ENCODE data around the gene GPSM3. TPM values are rescaled to one million over a fixed set of nuclear protein-coding genes. Genes with fewer than 3 reads are reported as not detected.

Gene GPSM3
- total RNA-seq, 1 donor from 2014 or later: 20.8 TPM

GRCh38 chr6:32223258-32224235, 31.1 kb upstream of the GPSM3 start, which contains the start of gene NOTCH4:
Gene NOTCH4 (minus strand): TSS chr6:32224067. CDS start chr6:32223928, 139 bp downstream.
- H3K27me3 ChIP-seq (ENCODE audit: control insufficient read depth, insufficient read depth, low read length): peaks cover 4% of the 10 kb centered on the region
- H3K4me3 ChIP-seq (ENCODE audit: low read depth, low read length): no peak within 1 kb of the TSS
- H3K36me3 ChIP-seq (ENCODE audit: control insufficient read depth, insufficient read depth, low read length): no peaks in the 10 kb centered on the region
- no peak for DNase-seq (ENCODE audit: low read depth)
- no peak for TF ChIP-seq CTCF (IDR thresholded peaks at IDR 0.05; ENCODE audit: insufficient read depth, low read length, poor library complexity, severe bottlenecking)

- DNase-seq (ENCODE audit: low read depth): no peak
- no peak overlapping the region for H3K4me3 ChIP-seq (ENCODE audit: low read depth, low read length)
- peaks cover 8% of the 10 kb centered on the region for H3K27me3 ChIP-seq (ENCODE audit: control insufficient read depth, insufficient read depth, low read length)
- no peaks in the 10 kb centered on the region for H3K36me3 ChIP-seq (ENCODE audit: control insufficient read depth, insufficient read depth, low read length)
- TF ChIP-seq CTCF (IDR thresholded peaks at IDR 0.05; ENCODE audit: insufficient read depth, low read length, poor library complexity, severe bottlenecking): no peak
Measured at GRCh38 chr6:32222333-32223230, 30.1 kb upstream of the GPSM3 start.

GRCh38 chr6:32220021-32220420, 27.6 kb upstream of the GPSM3 start:
- DNase-seq (ENCODE audit: low read depth): no peak
- Histone ChIP-seq H3K4me3 (ENCODE audit: low read depth, low read length) (no peak overlapping the region), H3K36me3 (ENCODE audit: control insufficient read depth, insufficient read depth, low read length) (no peaks in the 10 kb centered on the region), H3K27me3 (ENCODE audit: control insufficient read depth, insufficient read depth, low read length) (peaks cover 8% of the 10 kb centered on the region)
- no peak for TF ChIP-seq CTCF (IDR thresholded peaks at IDR 0.05; ENCODE audit: insufficient read depth, low read length, poor library complexity, severe bottlenecking)

GRCh38 chr6:32218167-32218566, 25.7 kb upstream of the GPSM3 start:
- no peak for DNase-seq (ENCODE audit: low read depth)
- Histone ChIP-seq H3K4me3 (ENCODE audit: low read depth, low read length) (no peak overlapping the region), H3K36me3 (ENCODE audit: control insufficient read depth, insufficient read depth, low read length) (no peaks in the 10 kb centered on the region), H3K27me3 (ENCODE audit: control insufficient read depth, insufficient read depth, low read length) (peaks cover 8% of the 10 kb centered on the region)
- TF ChIP-seq CTCF (IDR thresholded peaks at IDR 0.05; ENCODE audit: insufficient read depth, low read length, poor library complexity, severe bottlenecking): no peak

GRCh38 chr6:32216998-32217397, 24.6 kb upstream of the GPSM3 start:
- no peak for TF ChIP-seq CTCF (IDR thresholded peaks at IDR 0.05; ENCODE audit: insufficient read depth, low read length, poor library complexity, severe bottlenecking)
- no peaks in the 10 kb centered on the region for H3K36me3 ChIP-seq (ENCODE audit: control insufficient read depth, insufficient read depth, low read length)
- no peak overlapping the region for H3K4me3 ChIP-seq (ENCODE audit: low read depth, low read length)
- H3K27me3 ChIP-seq (ENCODE audit: control insufficient read depth, insufficient read depth, low read length): peaks cover 7% of the 10 kb centered on the region
- no peak for DNase-seq (ENCODE audit: low read depth)

All from kidney epithelial cell (primary cell).